ENCODE results near the gene EGFL6.
A peak's percentile ranks its signal among the peaks of the same experiment; 100 is the strongest.
"Not testable (repeated sequence)": the region's sequence is repeated elsewhere in the genome, so short reads cannot be mapped to it uniquely, and the experiment has no call there.

Gene EGFL6

DNA sequence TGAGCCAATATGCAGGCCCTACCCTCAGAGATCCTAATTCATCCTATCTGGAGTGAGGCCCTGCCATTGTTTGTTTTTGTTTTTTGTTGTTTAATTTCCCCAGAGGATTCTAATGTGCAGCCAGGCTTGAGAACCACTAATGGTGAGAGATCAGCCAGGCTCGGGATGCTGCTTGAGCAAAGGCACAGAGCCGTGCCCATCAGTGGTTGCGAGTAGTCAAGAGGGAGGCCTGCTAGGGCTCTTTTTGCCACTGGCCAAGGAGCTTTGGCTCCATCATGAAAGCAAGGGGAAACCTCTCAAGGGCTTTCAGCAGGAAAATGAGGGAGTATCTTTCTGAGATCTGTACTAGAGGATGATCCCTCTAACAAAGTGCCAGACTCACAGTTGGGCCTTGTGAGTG, 86.3 kb downstream of the EGFL6 start:
- DNase-seq: peak; percentile 5

DNA sequence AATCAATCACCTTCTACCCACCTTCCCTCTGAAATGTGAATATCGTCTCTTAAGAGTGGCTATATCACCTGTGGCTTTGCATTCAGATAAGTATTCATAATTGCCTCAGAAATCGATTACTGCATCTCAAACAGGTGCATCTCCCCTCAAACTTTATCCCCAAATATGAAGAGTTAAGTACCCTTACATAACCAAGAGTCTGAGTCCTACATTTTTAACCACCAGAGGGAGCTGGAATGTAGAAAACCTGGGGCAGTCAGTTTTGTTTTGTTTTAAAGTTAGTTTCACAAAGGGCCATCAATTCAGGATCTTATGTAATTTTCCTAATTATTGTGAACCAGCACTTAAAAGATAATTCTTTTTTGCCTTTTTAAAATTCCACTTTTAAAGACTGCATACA, 89.2 kb downstream of the EGFL6 start:
- DNase-seq: peak; percentile 28

DNA sequence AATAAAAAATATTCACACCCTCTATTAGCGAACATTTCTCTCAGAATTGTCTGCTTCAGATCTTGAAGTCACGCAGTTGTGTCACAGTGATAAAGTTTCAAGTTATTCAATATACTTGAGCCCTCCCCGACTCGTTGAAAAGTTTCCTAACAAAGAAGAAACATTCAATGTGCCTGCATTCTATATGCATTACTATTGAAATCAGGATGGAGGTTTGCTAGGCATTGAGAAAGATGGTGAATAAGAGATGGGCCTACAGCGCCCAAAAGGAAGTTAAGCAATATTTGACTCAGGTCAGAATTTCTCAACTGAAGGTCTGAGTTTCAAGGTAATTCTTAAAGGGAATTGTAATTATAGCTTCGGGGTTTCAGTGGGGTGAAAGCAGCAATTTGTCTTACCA, 89.7 kb downstream of the EGFL6 start:
- no peak for DNase-seq

DNA sequence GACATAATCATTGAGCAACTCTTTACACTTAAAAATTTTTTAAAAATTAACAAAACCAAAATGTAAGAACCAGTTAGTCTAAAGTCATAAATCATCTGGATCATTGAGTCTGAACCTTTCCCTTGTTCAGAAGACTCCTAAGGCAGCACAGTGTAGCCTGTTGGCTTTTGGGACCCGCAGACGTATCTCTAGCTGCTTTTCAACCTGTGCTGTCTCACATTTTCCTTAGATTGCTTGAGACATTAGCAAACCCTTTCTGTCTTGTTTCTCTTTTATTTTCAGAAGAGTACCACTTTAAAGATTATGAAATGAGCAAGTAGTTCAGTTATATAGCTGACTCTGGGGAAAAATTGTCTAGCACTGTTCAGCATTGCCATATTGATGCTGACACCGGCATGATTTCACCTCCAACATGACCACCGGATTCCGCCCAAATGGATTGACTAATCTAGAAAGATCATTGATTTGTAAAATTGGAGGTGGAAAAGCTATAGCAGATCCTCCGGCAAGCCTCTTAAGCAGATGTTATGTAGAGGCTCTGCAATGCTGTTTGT, 92.4 kb downstream of the EGFL6 start:
- DNase-seq: no peak

DNA sequence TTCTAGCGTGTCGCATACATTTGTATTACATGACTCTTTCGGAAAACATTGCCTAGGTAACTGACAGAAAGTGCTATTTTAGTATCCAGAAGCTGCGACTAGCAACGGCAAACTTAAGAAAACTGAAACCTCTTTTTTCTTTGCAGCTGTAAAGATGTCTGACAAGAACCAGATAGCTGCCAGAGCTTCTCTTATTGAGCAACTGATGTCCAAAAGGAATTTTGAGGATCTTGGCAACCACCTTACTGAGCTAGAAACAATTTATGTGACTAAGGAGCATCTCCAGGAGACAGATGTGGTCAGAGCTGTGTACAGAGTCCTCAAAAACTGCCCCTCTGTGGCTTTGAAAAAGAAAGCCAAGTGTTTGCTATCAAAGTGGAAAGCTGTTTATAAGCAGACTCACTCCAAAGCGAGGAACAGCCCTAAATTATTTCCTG, 93.0 kb downstream of the EGFL6 start:
- DNase-seq: no peak

DNA sequence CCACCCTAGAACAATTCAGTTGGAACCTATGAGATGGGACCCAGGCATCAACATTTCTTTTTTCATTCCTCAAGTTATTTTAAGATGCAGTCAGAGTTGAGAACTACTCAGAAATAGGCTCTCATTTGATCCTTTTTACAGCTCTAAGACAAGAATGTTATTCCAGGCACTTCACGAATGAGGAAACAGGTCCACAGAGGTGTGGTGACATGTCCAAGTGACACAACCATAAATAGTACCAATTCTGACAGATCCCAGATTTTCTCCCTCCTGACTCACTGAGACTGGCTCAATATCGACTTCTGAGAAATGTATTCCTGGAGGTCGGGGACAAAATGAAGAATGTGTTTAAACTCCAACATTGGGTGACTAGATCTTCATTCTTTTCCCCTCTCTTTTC, 94.6 kb downstream of the EGFL6 start:
- DNase-seq: no peak

DNA sequence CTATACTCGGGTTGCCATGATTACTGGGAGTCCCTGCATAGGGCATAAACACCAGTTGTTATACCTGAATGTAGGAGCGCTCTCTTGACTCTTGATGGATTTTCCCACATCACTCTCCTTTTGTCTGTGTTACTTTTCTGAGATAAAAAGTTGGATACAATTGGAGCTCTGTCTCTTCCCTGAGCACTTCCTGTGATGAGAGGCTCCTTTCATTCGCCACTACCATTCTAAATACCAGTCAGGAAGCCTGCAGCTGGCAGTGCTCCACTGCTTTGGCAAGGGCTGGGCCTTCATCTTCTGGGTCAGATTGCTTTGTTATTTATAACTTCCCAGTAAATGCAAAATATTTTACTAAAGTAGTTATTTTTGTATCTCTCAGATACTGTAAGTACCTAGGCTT, 97.4 kb downstream of the EGFL6 start:
- DNase-seq: no peak

DNA sequence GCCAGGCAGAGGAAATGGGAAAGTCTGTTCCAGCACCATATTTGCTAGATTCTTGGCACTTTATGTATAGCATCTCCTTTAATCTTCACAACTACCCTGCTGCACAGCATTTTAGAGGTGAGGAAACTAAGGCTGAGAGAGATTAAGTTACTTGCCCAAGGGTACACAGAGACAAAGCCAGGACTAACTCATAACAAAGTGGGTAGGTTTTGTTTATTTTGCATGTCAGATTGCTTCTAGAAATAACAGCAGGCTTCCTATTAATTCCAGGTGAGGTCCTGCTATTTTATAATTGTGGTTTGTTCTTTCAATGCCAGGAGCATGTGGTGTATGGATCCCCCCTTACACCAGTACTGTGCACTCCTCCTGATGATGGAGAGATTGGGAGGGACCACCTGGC, 98.5 kb downstream of the EGFL6 start:
- DNase-seq: no peak

DNA sequence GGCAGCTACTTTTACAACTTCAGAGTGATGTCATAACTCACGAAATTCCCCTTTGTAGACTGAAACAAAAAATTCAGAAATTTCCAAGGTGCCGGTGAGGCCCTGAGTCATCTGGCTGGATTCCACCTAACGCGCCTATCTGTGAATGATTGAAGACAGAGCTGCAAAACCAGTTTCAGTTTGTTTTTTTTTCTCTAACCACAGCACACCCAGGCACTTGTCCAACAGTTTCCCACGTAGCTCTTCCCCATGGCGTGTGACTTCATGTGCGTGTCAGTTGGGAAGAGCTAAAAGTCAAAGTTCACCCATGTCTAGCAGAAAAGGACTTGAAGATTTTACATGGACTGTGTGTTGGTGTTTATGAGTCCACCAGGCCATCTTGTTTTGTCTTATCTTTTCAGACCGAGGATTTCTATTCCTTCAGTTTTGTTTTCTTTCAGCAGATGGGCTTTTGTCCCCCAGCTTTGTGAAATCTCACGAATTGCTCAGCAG, 99.9 kb downstream of the EGFL6 start:
- no peak for DNase-seq

DNA sequence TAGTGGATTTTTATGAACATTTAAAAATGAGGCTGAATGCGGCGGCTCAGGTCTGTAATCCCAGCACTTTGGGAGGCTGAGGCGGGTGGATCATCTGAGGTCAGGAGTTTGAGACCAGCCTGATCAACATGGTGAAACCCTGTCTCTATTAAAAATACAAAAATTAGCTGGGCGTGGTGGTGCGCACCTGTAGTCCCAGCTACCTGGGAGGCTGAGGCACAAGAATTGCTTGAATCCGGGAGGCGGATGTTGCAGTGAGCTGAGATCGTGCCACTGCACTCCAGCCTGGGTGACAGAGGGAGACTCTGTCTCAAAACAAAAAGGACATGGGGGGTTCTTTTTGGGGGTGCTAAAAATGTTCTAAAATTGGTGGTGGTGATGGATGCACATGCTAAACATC, 100.4 kb downstream of the EGFL6 start:
- not testable (repeated sequence) for DNase-seq

DNA sequence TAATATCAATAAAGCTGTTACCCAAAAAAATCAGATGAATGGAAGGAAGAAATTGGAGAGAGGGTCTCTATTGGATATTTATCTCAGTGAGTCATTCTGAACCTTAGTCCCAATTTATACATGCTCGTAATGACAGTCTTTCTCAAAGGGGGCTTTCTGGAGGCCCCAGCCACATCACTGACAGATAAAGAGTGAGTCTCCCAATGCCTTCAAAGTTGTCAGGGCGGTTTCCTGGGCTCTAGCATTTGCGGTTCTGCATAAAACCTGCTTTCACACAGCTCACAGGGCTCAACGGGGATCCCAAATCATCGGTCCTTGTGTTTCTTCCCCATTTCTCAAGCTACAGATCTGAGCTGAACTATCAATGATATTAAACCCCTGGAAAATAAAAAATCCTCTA, 100.8 kb downstream of the EGFL6 start:
- DNase-seq: no peak

DNA sequence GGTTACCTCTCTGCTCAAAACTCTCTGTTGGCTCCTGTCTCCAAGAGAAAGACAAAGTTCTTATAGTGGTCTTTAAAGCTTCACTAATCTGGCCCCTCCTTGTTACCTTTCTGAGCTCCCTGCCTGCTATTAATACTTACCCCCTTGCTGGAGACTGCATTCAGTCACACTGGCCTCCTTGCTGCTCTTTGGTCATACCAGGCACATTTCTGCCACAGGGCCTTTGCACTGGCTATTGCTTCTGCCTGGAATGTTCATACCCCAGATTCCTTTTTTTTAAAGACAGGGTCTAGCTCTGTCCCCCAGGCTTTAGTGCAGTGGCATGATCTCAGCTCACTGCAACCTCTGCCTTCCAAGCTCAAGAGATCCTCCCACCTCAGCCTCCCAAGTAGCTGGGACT, 103.6 kb downstream of the EGFL6 start:
- DNase-seq: no peak

DNA sequence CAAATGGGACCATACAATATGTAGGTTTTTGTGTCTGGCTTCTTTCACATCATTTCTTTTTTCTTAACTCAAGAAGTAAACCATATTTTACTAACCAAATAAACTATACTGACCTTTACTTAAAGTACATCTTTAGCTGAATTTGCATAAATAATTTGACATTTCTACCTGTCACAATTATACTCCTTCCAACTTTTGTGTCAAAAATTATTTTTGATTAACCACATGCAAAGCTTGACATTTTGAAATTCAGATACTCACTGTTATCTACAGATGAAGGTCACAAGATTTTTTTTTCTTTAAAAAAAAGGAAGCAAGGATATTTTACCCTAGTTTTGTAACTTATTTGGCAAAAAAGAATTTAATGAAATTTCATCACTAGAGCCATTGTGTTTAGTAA, 107.5 kb downstream of the EGFL6 start:
- DNase-seq: no peak

DNA sequence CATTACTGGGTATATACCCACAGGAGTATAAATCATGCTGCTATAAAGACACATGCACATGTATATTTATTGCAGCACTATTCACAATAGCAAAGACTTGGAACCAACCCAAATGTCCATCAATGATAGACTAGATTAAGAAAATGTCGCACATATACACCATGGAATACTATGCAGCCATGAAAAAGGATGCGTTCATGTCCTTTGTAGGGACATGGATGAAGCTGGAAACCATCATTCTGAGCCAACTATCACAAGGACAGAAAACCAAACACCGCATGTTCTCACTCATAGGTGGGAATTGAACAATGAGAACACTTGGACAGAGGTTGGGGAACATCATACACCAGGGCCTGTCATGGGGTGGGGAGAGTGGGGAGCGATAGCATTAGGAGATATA, 110.3 kb downstream of the EGFL6 start:
- not testable (repeated sequence) for DNase-seq

DNA sequence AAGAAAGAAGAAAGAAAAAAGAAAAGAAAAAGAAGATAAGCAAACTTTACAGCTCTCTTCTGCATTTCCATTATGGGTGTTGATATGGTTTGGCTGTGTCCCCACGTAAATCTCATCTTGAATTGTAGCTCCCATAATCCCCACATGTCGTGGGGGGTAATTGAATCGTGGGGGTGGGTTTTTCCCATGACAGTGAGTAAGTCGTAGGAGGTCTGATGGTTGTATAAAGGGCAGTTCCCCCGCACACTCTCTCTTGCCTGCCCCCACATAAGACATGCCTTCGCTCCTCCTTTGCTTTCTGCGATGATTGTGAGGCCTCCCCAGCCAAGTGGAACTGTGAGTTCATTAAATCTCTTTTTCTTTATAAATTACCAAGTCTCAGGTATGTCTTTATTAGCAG, 112.2 kb downstream of the EGFL6 start:
- DNase-seq: no peak
